Measurements from ENCODE around the gene KRTAP4-6.
"Not testable (repeated sequence)": the region's sequence is repeated elsewhere in the genome, so short reads cannot be mapped to it uniquely, and the experiment has no call there.

KRTAP4-6 gene

DNA sequence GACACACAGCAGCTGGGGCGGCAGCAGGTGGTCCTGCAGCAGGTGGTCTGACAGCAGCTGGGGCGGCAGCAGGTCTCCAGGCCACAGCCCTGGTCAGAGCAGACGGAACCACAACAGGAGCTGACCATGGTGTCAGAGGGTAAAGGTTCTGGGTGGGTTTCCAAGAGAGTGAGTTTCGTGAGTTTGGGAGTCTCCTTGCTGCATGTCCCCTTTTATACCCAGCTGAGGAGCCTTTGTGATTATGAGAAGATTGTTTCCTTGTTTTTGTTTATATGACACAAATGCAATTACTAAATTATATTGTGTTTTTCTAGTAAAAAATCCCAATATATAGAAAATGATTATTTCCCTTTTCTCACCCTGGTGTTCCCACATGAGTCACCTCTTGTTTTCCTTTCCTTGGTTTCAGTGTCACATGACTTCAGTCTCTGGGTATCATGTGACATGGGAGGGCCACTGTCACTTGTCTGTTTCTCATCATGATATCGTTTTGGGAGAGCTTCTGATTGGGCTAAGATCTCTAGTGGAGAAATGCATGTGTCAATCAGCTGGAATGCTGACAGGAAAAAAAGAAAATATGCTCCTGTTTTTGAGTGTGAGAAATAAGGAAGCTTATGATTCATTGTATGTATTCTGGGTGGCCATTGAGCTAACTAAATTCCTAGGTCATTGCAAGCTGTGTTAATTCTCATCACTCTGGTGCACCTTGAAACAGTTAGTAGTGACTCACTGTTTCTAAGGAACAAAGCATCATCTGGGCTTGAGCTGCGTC lies at the start of gene KRTAP4-6:
KRTAP4-6 (minus strand) TSS at position 185 of the 772 bp plus-strand sequence; CDS start at position 128, 57 bp downstream.
- DNase-seq = no peak

DNA sequence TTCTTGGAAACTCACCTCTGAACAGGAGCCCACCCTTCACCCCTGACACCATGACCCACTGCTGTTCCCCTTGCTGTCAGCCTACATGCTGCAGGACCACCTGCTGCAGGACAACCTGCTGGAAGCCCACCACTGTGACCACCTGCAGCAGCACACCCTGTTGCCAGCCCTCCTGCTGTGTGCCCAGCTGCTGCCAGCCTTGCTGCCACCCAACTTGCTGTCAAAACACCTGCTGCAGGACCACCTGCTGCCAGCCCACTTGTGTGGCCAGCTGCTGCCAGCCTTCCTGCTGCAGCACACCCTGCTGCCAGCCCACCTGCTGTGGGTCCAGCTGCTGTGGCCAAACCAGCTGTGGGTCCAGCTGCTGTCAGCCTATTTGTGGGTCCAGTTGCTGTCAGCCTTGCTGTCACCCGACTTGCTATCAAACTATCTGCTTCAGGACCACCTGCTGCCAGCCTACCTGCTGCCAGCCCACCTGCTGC lies 49.5 kb upstream of the KRTAP4-6 start, which contains the start of gene KRTAP9-1:
KRTAP9-1 (plus strand) TSS at position 51 of the 482 bp plus-strand sequence; CDS start at position 51, 0 bp downstream.
- DNase-seq = not testable (repeated sequence)

- DNase-seq = no peak
Measured at GRCh38 chr17:41186872-41187271, 46.5 kb upstream of the KRTAP4-6 start.

DNA sequence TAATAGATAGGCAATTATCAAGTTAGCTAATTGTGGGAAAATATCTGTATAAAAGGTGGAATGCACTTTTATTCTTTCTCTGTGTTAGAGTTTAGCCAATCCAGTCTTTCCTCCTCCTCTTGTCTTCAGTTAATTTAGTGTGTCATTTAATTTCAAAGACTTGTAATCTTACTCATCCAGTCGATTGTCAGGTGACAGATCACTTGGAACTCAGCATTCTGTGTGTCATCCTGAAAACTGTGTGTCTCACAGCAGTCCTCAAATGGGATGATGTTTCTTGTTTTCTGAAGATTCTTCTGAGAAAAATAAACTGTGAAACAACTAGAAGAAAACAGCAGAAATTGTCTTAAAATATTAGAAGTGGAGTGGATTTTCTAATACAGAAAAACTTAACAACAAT lies 44.7 kb upstream of the KRTAP4-6 start:
- DNase-seq = no peak

GRCh38 chr17:41184480-41184961 lies 44.2 kb upstream of the KRTAP4-6 start, which contains the start of gene KRTAP4-1:
TSS of gene KRTAP4-1 (minus strand) at chr17:41184911. CDS start at chr17:41184854, 57 bp downstream.
- DNase-seq = no peak

DNA sequence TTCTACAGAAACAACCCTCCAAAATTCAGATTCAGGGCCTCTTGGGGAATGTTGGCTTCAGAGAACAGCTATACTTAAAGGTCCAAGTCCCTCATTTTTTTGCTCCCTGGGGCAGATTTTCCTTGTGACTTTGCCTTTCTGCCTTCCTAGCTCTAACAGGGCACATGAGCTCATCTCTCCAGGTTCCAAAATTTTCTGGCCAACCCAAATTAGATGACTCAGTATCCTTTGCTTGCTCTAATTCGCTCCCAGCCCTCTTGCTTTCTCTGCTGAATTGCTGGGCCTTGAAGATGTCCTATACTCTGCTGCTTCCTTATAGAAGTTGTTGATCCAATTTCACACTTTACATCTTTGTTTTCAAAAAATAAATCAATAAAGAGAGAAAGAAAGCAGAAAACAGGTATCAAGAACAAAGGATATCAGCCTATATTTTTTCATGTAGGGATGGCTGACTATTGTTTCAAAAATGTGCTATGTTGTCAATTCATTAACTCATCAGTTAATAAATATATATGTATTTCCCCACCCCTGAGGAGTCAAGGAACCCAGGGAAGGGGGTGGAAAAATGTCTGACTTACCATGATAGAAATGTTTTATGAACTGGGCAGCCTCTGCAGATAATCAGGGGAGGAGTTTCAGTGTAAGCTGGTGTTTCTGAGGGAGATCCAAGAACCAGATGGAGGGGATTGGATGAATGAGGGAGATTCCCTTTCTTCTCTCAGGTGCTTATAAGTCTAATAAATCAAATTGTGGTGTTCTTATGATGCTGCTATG lies 38.7 kb upstream of the KRTAP4-6 start:
- no peak for DNase-seq

GRCh38 chr17:41178341-41178740 lies 38.0 kb upstream of the KRTAP4-6 start:
- no peak for DNase-seq

GRCh38 chr17:41177727-41178271 lies 37.5 kb upstream of the KRTAP4-6 start, which contains the start of gene KRTAP4-2:
TSS of gene KRTAP4-2 (minus strand) at chr17:41178221. CDS start at chr17:41178164, 57 bp downstream.
- DNase-seq = no peak

DNA sequence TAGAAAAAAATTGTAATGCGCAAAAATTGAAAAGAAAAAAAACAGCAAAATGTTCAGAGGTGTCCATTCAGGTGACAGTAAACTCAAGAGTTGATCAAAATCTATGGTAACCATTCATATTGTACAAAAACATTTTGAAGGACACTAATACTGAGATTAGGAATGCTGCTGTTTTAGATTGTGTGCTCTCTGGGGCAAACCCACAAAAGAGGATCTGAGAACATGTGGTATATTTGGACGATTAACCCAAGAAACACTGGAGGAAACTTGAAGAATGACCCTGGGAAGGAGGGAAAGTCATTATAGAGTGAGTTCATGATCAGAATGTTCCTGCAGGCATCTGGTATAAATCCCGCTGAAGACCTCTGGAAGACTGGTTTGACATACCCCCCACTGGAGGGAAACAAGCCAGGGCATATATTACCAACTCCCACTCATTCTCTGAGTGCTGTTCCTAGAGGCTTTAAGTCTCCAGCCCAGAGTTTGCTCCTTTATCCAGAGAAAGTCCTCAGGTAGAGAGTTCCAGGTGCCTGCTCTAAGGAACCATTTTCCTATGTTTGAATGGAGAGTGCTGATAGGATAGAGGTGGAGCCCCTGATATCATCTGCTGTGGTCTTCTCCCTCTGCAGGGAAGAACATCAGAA lies 36.5 kb upstream of the KRTAP4-6 start:
- DNase-seq = no peak

- DNase-seq = no peak
Measured at GRCh38 chr17:41171886-41172285, 31.5 kb upstream of the KRTAP4-6 start.

DNA sequence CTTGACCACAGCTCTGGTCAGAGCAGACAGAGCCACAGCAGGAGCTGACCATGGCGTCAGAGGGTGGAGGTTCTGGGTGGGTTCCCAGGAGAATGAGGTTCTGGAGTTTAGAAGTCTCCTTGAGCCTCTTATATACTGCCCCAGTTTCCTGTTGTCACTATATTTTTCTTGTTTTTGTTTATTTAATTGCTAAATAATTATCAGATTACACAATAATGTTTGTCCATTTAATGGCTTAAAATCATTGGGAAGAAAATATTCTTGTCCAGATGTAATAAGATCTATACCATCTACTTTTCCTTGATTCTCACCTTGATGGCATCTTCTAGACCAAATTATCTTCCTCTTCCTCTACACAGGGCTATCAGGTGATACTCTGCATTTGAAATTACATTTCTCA lies 27.8 kb upstream of the KRTAP4-6 start, which contains the start of gene KRTAP4-3:
KRTAP4-3 (minus strand) TSS at position 101 of the 400 bp plus-strand sequence; CDS start at position 52, 49 bp downstream.
- no peak for DNase-seq

DNA sequence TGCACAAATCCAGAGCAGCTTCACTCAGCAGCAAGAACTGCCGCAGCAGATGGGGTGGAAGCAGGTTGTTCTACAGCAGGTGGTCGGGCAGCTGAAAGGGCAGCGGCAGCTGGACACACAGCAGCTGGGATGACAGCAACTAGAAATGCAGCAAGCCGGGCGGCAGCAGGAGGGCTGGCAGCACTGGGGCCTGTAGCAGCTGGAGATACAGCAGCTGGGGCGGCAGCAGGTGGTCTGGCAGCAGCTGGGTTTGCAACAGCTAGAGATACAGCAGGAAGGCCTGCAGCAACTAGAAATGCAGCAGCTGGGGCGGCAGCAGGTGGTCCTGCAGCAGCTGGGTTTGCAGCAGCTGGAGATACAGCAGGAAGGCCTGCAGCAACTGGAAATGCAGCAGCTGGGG lies 27.2 kb upstream of the KRTAP4-6 start:
- no peak for DNase-seq

- no peak for DNase-seq
Measured at GRCh38 chr17:41163828-41164227, 23.5 kb upstream of the KRTAP4-6 start.

DNA sequence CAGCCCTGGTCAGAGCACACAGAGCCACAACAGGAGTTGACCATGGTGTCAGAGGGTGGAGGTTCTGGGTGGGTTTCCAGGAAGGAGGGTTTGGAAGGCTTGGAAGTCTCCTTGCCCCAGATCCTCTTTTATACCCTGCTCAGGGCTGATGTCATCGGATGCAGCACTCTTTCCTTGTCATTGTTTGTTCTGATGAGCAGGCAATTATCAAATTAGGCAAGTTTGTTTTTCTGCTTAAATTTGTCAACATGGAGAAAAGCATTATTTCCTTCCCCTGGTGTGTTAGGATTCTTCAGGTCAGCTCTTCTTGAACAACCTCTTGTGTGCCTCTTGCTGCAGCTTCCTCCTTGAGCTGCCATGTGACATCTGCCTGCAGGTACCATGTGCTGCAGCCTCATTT lies 20.3 kb upstream of the KRTAP4-6 start, which contains the start of gene KRTAP4-4:
KRTAP4-4 (minus strand) TSS at position 101 of the 400 bp plus-strand sequence; CDS start at position 44, 57 bp downstream.
- no peak for DNase-seq

DNA sequence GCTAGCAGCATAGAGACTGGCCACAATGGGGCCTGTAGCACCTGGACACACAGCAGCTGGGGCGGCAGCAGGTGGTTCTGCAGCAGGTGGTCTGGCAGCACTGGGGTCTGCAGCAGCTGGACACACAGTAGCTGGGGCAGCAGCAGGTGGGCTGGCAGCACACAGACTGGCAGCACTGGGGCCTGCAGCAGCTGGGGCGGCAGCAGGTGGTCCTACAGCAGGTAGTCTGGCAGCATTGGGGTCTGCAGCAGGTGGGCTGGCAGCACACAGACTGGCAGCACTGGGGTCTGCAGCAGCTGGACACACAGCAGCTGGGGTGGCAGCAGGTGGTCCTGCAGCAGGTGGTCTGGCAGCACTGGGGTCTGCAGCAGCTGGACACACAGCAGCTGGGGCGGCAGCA lies 19.8 kb upstream of the KRTAP4-6 start:
- DNase-seq = not testable (repeated sequence)

DNA sequence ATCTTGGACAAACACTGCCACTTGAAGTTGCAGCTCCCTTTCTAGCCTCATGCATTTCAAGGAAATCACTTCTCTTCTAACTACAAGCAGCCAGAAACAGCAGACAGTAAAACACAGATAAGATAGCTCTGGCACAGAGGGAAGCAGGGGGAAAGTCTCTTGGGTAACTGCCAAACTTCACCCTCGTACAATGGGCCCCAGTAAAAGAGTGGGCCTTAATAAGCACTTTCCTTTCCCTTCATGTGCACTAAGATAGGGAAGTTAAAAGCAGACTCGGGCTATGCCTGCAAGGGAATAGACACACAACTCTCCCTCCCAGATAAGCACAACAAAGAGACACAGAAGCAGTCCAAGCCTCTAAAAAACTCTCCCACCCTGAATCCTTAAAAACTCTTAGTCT lies 13.5 kb upstream of the KRTAP4-6 start:
- DNase-seq = no peak

DNA sequence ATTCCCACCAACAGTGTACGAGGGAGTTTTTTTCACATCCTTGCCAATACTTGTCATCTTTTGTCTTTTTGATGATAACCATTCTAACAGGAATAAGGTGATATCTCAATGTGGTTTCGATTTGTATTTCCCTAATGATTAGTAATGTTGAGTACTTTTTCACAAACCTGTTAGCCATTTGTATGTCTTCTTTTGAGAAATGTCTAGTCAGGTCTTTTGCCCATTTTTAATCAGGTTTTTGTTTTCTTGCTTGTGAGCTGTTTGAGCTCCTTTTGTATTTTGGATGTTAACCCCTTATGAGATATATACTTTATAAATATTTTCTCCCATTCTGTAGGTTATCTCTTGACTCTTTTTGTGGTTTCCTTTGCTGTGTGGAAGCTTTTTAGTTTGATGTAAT lies 11.2 kb upstream of the KRTAP4-6 start:
- no peak for DNase-seq

GRCh38 chr17:41150026-41150425 lies 9.7 kb upstream of the KRTAP4-6 start:
- no peak for DNase-seq

- DNase-seq = no peak
Measured at GRCh38 chr17:41149652-41149985, 9.3 kb upstream of the KRTAP4-6 start, which contains the start of gene KRTAP4-5. TSS of gene KRTAP4-5 (minus strand) at chr17:41149825. CDS start at chr17:41149767, 58 bp downstream.

DNA sequence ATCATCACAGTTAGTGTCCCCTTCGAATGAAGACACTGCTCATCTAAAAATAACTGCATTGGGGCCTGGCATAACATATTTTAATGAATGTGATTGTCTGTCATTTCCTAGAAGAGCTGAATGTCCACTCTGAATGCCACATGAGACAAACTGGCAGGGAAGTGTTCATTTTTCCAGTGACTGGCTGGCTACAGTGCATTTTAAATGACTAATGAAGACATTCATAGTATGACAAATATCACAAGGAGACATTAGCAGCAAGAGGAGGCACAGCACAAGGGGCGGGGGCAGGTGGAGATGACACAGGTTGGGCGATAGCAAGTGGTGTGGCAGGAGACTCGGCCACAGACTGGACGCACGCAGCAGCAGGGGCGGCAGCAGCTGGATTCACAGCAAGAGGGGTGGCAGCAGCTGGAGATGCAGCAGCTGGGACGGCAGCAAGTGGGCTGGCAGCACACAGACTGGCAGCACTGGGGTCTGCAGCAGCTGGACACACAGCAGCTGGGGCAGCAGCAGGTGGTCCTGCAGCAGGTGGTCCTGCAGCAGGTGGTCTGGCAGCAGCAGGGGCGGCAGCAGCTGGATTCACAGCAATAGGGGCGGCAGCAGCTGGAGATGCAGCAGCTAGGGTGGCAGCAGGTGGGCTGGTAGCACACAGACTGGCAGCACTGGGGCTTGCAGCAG lies 8.8 kb upstream of the KRTAP4-6 start:
- not testable (repeated sequence) for DNase-seq

DNA sequence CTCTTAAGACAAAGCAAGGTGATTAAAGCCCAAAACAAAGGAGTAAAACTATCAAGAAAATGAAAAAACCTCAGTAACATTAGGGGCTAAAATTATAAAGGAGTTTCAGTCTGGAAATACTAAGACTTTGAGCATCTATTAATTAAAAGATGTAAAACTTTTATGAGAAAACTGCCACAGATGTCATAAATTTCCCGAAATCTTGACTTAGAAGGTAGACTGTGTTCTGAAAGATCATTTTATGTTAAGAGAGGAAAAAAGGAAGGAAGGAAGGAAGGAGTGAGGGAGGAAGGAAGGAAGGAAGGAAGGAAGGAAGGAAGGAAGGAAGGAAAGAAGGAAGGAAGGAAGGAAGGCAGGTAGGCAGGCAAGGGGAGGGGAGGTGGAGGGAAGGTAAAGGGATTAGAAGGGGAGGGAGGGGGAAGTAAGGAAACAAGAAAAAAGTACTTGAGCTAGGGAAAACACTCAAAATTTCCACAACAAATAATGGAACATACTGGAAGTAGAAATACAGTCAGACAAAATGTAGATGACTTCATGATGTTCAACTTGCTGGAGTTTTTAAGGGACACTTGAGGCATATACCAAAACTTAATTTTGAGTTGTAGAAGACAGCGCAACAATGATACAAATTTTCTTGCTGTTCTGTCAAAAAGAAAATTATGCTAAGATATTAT lies 7.3 kb upstream of the KRTAP4-6 start:
- DNase-seq = no peak

All from NCI-H524 (cell line).